NOMO-1 (cell line): ENCODE measurements around the gene BCAM.
"Not testable (repeated sequence)": the region's sequence is repeated elsewhere in the genome, so short reads cannot be mapped to it uniquely, and the experiment has no call there.

Experiments
- DNase-seq, 2 experiments: peaks; one replicate each; lab custom pipeline; 2025; ENCODE audit not compliant: unreplicated experiment in 2 of 2; lab: John Stamatoyannopoulos, UW

The BCAM gene

GRCh38 chr19:44813841-44814470 is 5.1 kb downstream of the BCAM start:
- no peak for DNase-seq

- DNase-seq: no peak
Measured at GRCh38 chr19:44814517-44814916, 5.6 kb downstream of the BCAM start.

GRCh38 chr19:44816301-44816700 is 7.4 kb downstream of the BCAM start:
- DNase-seq: no peak

GRCh38 chr19:44817725-44818465 is 9.0 kb downstream of the BCAM start:
- no peak for DNase-seq

- no peak for DNase-seq
Measured at GRCh38 chr19:44818466-44819031, 9.6 kb downstream of the BCAM start.

- DNase-seq: no peak
Measured at GRCh38 chr19:44819246-44819832, 10.4 kb downstream of the BCAM start.

- no peak for DNase-seq
Measured at GRCh38 chr19:44820648-44821609, 12.0 kb downstream of the BCAM start.

GRCh38 chr19:44822177-44822576 is 13.3 kb downstream of the BCAM start:
- no peak for DNase-seq

- DNase-seq: no peak
Measured at GRCh38 chr19:44822670-44823372, 13.9 kb downstream of the BCAM start.

- no peak for DNase-seq
Measured at GRCh38 chr19:44823373-44823698, 14.4 kb downstream of the BCAM start.

GRCh38 chr19:44824761-44825160 is 15.9 kb downstream of the BCAM start:
- no peak for DNase-seq

- DNase-seq: not testable (repeated sequence)
Measured at GRCh38 chr19:44832875-44833274, 24.0 kb downstream of the BCAM start.

GRCh38 chr19:44834399-44834798 is 25.5 kb downstream of the BCAM start:
- DNase-seq: not testable (repeated sequence)

GRCh38 chr19:44839276-44839675 is 30.4 kb downstream of the BCAM start:
- no peak for DNase-seq

- no peak for DNase-seq
Measured at GRCh38 chr19:44840811-44841210, 31.9 kb downstream of the BCAM start.

- no peak for DNase-seq
Measured at GRCh38 chr19:44841231-44841630, 32.3 kb downstream of the BCAM start.

GRCh38 chr19:44845286-44845611 is 36.3 kb downstream of the BCAM start:
- no peak for DNase-seq

GRCh38 chr19:44845612-44846454 is 36.9 kb downstream of the BCAM start, which contains the start of gene NECTIN2:
NECTIN2 (plus strand) TSS chr19:44846297; CDS start chr19:44846526, 229 bp downstream.
- peak; percentile 93 for DNase-seq

- no peak for DNase-seq
Measured at GRCh38 chr19:44846455-44847143, 37.7 kb downstream of the BCAM start.
